ENCODE results near the gene CXCR4.

CXCR4 gene

GRCh38 chr2:136131484-136131960 lies 13.6 kb upstream of the CXCR4 start:
- no peak for DNase-seq (ENCODE audit: low spot score)
- TF ChIP-seq CTCF (IDR thresholded peaks at IDR 0.05; ENCODE audit: extremely low read depth, missing control alignments): no peak

DNA sequence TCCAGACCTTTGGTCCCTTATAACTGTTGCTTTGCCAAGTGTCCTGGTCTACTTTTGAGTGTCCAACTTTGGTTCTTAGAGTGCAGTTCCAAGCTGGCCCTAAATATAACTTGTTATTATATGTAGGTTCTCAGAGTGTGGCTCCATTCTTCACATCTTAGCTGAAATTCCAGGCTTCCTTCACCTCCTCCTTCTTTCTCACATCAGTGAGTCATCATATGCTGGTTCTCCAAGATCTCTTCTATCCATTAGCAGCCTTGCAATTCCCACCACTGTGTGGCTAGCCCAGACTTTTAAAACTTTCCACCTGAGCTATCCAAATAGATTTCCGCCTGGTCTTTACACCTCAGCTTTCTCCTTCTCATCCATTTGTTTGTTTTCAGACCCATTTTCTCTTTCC lies 12.6 kb upstream of the CXCR4 start:
- no peak for TF ChIP-seq CTCF (IDR thresholded peaks at IDR 0.05; ENCODE audit: extremely low read depth, missing control alignments)
- no peak for DNase-seq (ENCODE audit: low spot score)

DNA sequence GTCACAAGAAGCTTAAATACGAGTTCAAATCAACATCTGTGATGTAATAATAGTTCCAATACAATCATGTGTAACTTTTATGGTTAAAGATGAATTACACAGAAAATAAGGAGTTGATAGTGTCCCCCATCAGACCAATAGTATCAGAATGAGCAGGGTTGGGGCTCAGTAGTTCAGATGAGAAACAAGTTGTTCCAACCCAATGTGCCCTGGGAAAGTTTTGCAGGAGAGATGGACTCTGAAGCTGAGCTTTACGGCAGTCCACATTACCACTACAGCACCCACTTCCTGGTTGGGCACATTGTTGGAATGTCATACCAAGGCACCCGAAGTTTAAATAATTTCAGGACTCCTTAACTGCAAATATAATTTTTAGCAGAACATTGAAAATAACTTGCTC lies 12.1 kb upstream of the CXCR4 start:
- no peak for DNase-seq (ENCODE audit: low spot score)
- no peak for TF ChIP-seq CTCF (IDR thresholded peaks at IDR 0.05; ENCODE audit: extremely low read depth, missing control alignments)

DNA sequence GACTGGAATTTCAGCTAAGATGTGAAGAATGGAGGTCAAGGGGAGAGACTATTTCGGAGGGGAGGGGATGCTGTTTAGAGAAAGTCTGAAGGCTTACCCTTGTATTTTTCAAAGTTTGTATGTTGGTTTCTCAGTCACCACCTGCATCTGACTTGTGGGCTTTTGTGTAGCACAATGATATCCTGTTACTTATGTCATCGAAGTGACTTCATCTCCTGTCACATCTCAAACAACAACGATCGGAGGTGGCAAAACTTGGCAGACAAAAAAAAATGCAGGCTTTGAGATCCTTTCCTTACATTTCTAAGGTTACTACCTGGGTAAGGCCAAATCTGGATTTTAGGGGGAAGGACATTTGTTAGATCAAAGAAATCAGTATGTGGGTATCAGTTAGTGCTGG lies 11.7 kb upstream of the CXCR4 start:
- TF ChIP-seq CTCF (IDR thresholded peaks at IDR 0.05; ENCODE audit: extremely low read depth, missing control alignments): no peak
- DNase-seq (ENCODE audit: low spot score): no peak

DNA sequence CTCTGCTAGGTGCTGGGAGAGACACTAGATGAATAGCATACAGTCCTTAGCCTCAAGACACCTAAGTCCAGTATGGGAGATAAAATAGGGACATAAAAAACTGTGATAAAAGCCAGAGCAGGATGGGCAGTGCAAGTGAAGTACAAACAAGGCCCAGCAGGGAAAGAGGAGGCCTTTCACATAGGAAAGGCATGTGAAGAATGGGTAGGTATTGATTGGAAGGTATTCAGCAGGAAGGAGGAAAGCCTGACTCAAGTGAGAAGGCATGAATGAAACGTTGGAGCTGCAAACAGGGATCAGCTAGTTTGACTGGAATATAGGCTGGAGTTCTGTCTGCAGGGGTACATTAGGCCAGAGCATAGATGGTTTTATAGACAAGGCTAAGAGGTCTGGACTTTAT lies 11.0 kb upstream of the CXCR4 start:
- DNase-seq (ENCODE audit: low spot score): no peak
- no peak for TF ChIP-seq CTCF (IDR thresholded peaks at IDR 0.05; ENCODE audit: extremely low read depth, missing control alignments)

GRCh38 chr2:136128366-136128765 lies 10.4 kb upstream of the CXCR4 start:
- no peak for TF ChIP-seq CTCF (IDR thresholded peaks at IDR 0.05; ENCODE audit: extremely low read depth, missing control alignments)

DNA sequence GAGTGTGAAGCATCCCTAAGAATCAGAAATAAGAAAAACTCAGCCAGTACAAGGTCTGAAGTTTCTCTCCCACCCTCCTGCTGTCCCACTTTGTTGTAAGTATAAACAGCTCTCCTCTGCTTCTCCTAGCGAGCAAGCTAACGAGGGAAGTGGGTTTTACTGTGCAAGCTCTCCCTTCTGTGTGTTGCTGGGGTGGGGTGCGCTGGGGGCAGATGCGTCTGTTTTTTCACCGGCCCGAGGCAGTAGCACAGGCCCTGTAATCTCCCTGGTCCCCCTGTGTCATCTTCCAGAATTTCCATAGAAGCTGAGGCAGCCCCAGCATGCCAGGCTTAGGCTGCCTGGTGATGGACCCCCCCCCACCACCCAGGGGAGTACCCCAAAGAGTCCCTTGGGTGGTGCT lies 9.4 kb upstream of the CXCR4 start:
- TF ChIP-seq CTCF (IDR thresholded peaks at IDR 0.05; ENCODE audit: extremely low read depth, missing control alignments): no peak
- no peak for DNase-seq (ENCODE audit: low spot score)

More at GRCh38 chr2:136128366-136128765, 10.4 kb upstream of the CXCR4 start:
- no peak for DNase-seq (ENCODE audit: low spot score)
